Liver (tissue), 9 donors: ENCODE results near the gene KCNK10. TPM values are rescaled to one million over a fixed set of nuclear protein-coding genes. Genes with fewer than 3 reads are reported as not detected.

Experiments used
- DNase-seq: peaks from one replicate; pipeline ENCODE4 v3.0.0-alpha.2; 2017; ENCODE audit warnings: low spot score
- H3K27ac ChIP-seq, 2 donors: one replicate each; pipeline ENCODE4 v1.7.0; 2013; ENCODE audit warnings: inconsistent platforms in 2 of 2, low read length in 2 of 2, control low read depth in 1 of 2, low read depth in 1 of 2, mild to moderate bottlenecking in 1 of 2
- H3K27me3 ChIP-seq, 4 donors: one replicate each; pipeline versions ENCODE4 v1.6.1 to v1.7.0; 2013; ENCODE audit warnings: low read length in 3 of 4, inconsistent platforms in 1 of 4, mild to moderate bottlenecking in 1 of 4, moderate library complexity in 1 of 4; ENCODE audit not compliant: control insufficient read depth in 4 of 4, insufficient read depth in 4 of 4
- H3K36me3 ChIP-seq, 4 donors: one replicate each; pipeline versions ENCODE4 v1.6.1 to v1.7.0; 2013; ENCODE audit warnings: low read length in 3 of 4, mild to moderate bottlenecking in 3 of 4, low read depth in 1 of 4, moderate library complexity in 1 of 4; ENCODE audit not compliant: control insufficient read depth in 4 of 4, insufficient read depth in 3 of 4
- H3K4me1 ChIP-seq, 4 donors: one replicate each; pipeline versions ENCODE4 v1.6.1 to v1.7.0; 2013; ENCODE audit warnings: low read length in 3 of 4, mild to moderate bottlenecking in 3 of 4, moderate library complexity in 1 of 4; ENCODE audit not compliant: control insufficient read depth in 4 of 4, insufficient read depth in 4 of 4
- H3K4me3 ChIP-seq, 3 donors: one replicate each; pipeline versions ENCODE4 v1.6.1 to v1.7.0; 2013; ENCODE audit warnings: low read length in 3 of 3, control low read depth in 1 of 3, low read depth in 1 of 3, mild to moderate bottlenecking in 1 of 3
- H3K9ac ChIP-seq, 2 donors: one replicate each; pipeline ENCODE4 v1.7.0; 2013; ENCODE audit warnings: low read length in 2 of 2, mild to moderate bottlenecking in 2 of 2, moderate library complexity in 2 of 2, control low read depth in 1 of 2, low read depth in 1 of 2
- H3K9me3 ChIP-seq, 4 donors: one replicate each; pipeline versions ENCODE4 v1.6.1 to v1.7.0; 2013; ENCODE audit warnings: low read length in 3 of 4; ENCODE audit not compliant: control insufficient read depth in 4 of 4
- CTCF ChIP-seq: fragments of 150-350 bp; IDR thresholded peaks from 2 replicates; pipeline ENCODE4 v1.5.1; 2017; ENCODE audit warnings: improper control_type of control experiment, low read depth, low read length; ENCODE audit not compliant: missing input control
- EGR1 ChIP-seq, 2 donors: IDR thresholded peaks; 2 replicates each; pipeline ENCODE4 v1.6.1; 2016 to 2018; ENCODE audit warnings: antibody characterized with exemption in 2 of 2, low read depth in 2 of 2
- FOXA1 ChIP-seq: IDR thresholded peaks from 2 replicates; pipeline ENCODE4 v1.6.1; 2016; ENCODE audit warnings: antibody characterized with exemption
- FOXA2 ChIP-seq: IDR thresholded peaks from 2 replicates; pipeline ENCODE4 v1.6.1; 2016; ENCODE audit warnings: antibody characterized with exemption
- GABPA ChIP-seq, 2 donors: IDR thresholded peaks in 1 of 2; conservative IDR thresholded peaks in 1 of 2; 2 replicates each; pipeline ENCODE4 v1.6.1; 2016; ENCODE audit warnings: antibody characterized with exemption in 2 of 2, mild to moderate bottlenecking in 1 of 2, moderate library complexity in 1 of 2
- HNF4A ChIP-seq, 2 donors: conservative IDR thresholded peaks; 2 replicates each; pipeline ENCODE4 v1.6.1; 2016; ENCODE audit warnings: antibody characterized with exemption in 2 of 2, mild to moderate bottlenecking in 2 of 2
- HNF4G ChIP-seq: IDR thresholded peaks from 2 replicates; pipeline ENCODE4 v1.6.1; 2016; ENCODE audit warnings: antibody characterized with exemption
- JUND ChIP-seq, 2 donors: IDR thresholded peaks; 2 replicates each; pipeline ENCODE4 v1.6.1; 2016; ENCODE audit warnings: antibody characterized with exemption in 2 of 2
- MAX ChIP-seq: IDR thresholded peaks from 2 replicates; pipeline ENCODE4 v1.6.1; 2016; ENCODE audit warnings: antibody characterized with exemption
- NR2F2 ChIP-seq: IDR thresholded peaks from 2 replicates; pipeline ENCODE4 v1.6.1; 2016; ENCODE audit warnings: antibody characterized with exemption
- RAD21 ChIP-seq, 2 donors: IDR thresholded peaks; 2 replicates each; pipeline ENCODE4 v1.6.1; 2016; ENCODE audit warnings: antibody characterized with exemption in 2 of 2, mild to moderate bottlenecking in 2 of 2
- REST ChIP-seq: IDR thresholded peaks from 2 replicates; pipeline ENCODE4 v1.6.1; 2016; ENCODE audit warnings: antibody characterized with exemption, mild to moderate bottlenecking
- RXRA ChIP-seq, 2 donors: IDR thresholded peaks; 2 replicates each; pipeline ENCODE4 v1.6.1; 2017 to 2018; ENCODE audit warnings: antibody characterized with exemption in 2 of 2, mild to moderate bottlenecking in 1 of 2
- SP1 ChIP-seq: IDR thresholded peaks from 2 replicates; pipeline ENCODE4 v1.6.1; 2018; ENCODE audit warnings: antibody characterized with exemption, mild to moderate bottlenecking
- TAF1 ChIP-seq: conservative IDR thresholded peaks from 2 replicates; pipeline ENCODE4 v1.6.1; 2016; ENCODE audit warnings: antibody characterized with exemption, mild to moderate bottlenecking
- YY1 ChIP-seq: IDR thresholded peaks from 2 replicates; pipeline ENCODE4 v1.6.1; 2016; ENCODE audit warnings: antibody characterized with exemption, mild to moderate bottlenecking
- ZBTB33 ChIP-seq: IDR thresholded peaks from 2 replicates; pipeline ENCODE4 v1.6.1; 2016; ENCODE audit warnings: antibody characterized with exemption
- WGBS: extraction: QIAGEN DNeasy Blood & Tissue Kit; methylation state at CpG from one replicate; pipeline ENCODE4 v1.1.7; 2013; 5-methylcytosine and 5-hydroxymethylcytosine counted together
- polyA plus RNA-seq, 2 donors: library from polyadenylated mRNA; stranded (reverse) in 1 of 2; unstranded in 1 of 2; fragments of 200-250 nt in 1 of 2; fragments of >200 nt in 1 of 2; fragmentation: Nextera tagmentation in 1 of 2; extraction: Ambion mirVana in 1 of 2; gene quantifications; one replicate each; pipeline versions ENCODE4 v1.2.1 to v1.2.3, GENCODE V29; 2013 to 2015
- total RNA-seq, 2 donors: library from RNA; depleted of rRNA; stranded (reverse); fragments of >200 nt; gene quantifications; one replicate each; pipeline ENCODE4 v1.2.3, GENCODE V29; 2014
- donor health status: healthy.
- donor health status: healthy.
- donor health status: healthy.
- donor health status: healthy.
- donor health status: healthy.

KCNK10 gene
- total and polyA plus RNA-seq, 4 donors, result 0.05 TPM; not detected in 3

GRCh38 chr14:88323523-88324199, 592 bp upstream of the KCNK10 start:
- 1% methylated on average over 68 of the region's 69 CpGs for WGBS
- DNase-seq, result no peak
- TF ChIP-seq CTCF (no peak), FOXA1 (no peak), RAD21 (IDR thresholded peaks at IDR 0.05) (no peak), RXRA (IDR thresholded peaks at IDR 0.05) (no peak), REST (no peak), MAX (no peak), NR2F2 (no peak), GABPA (IDR thresholded peaks at IDR 0.05 in 1 of 2, conservative IDR thresholded peaks at IDR 0.05 in 1 of 2) (no peak), TAF1 (no peak), YY1 (no peak), SP1 (no peak), JUND (IDR thresholded peaks at IDR 0.05) (no peak), HNF4G (no peak)
- H3K27ac ChIP-seq, result no peak overlapping the region
- H3K36me3 ChIP-seq, result no peaks in the 10 kb centered on the region
- no peak overlapping the region for H3K9ac ChIP-seq
- peaks cover 2 to 19% (median 6%) of the 10 kb centered on the region in 4 donors for H3K27me3 ChIP-seq
- H3K4me1 ChIP-seq, result peaks cover 7 to 17% (median 12%) of the 10 kb centered on the region in 4 donors
- peaks cover 0 to 4% (median under 1%) of the 10 kb centered on the region in 4 donors for H3K9me3 ChIP-seq
- peak overlapping the region in 2 of 3 donors; percentile 5 to 55 for H3K4me3 ChIP-seq

- peak overlapping the region in 2 of 3 donors; percentile 25 to 55 for H3K4me3 ChIP-seq
- DNase-seq, result no peak
- H3K27ac ChIP-seq, result no peak overlapping the region
- H3K9me3 ChIP-seq, result no peaks in the 10 kb centered on the region
- WGBS, result 4% methylated on average over 26 of the region's 26 CpGs
- H3K36me3 ChIP-seq, result no peaks in the 10 kb centered on the region
- no peak overlapping the region for H3K9ac ChIP-seq
- peaks cover 2 to 19% (median 6%) of the 10 kb centered on the region in 4 donors for H3K27me3 ChIP-seq
- H3K4me1 ChIP-seq, result peaks cover 7 to 17% (median 12%) of the 10 kb centered on the region in 4 donors
- TF ChIP-seq SP1 (no peak), NR2F2 (no peak), ZBTB33 (no peak), GABPA (IDR thresholded peaks at IDR 0.05 in 1 of 2, conservative IDR thresholded peaks at IDR 0.05 in 1 of 2) (no peak), RXRA (IDR thresholded peaks at IDR 0.05) (no peak), HNF4G (no peak), HNF4A (conservative IDR thresholded peaks at IDR 0.05) (no peak), FOXA2 (no peak), YY1 (no peak), JUND (IDR thresholded peaks at IDR 0.05) (no peak), EGR1 (IDR thresholded peaks at IDR 0.05; ENCODE audit: low read depth in 2 of 2) (no peak), TAF1 (no peak), MAX (no peak)
These were observed 474 bp downstream of the KCNK10 start for GRCh38 chr14:88322504-88323085.
